Measurements from ENCODE around the gene CHKA.
A peak's percentile ranks its signal among the peaks of the same experiment; 100 is the strongest.

CHKA gene

GRCh38 chr11:68030318-68031143 is 90.7 kb downstream of the CHKA start, which contains the start of gene NDUFS8:
Gene NDUFS8, plus strand, starts transcription at chr11:68030681. Its CDS starts 1,471 bp downstream, at chr11:68032152.
- peak; percentile 99 for DNase-seq

DNA sequence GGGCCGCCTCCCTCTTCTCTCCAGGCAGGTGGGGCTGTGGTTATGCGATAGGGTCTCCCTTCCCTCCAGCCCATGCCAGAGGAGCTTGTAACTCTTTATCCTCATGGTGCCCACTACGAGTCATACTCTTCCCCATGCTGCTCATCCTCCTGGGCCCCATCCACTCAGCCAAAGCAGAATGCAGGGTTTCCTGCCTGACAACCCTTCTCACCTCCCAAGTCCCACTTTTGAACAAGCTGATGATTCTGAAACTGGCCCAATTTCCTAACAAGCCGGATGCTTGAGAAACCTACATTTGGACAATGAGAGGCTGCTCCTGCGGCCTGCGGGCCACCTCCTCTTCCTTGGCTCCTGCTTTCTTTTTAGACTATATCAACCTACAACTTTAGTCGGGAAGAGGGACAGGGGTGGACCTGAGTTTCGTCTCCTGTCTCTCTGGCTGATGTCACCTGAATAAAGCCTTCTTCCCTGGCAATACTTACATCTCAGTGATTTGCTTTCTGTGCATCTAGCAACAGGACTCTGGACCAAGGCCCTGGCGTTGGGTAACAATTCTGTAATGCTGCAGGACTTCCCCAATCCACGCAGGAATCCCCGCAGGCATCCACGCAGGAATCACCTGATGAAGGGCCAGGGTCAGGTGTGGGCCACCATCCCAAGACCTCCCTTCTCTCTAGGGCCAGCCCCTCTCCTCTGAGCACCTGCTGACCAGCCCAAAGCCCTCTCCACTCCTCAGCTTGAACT is 92.2 kb downstream of the CHKA start:
- DNase-seq = no peak

GRCh38 chr11:68027667-68028066 is 93.5 kb downstream of the CHKA start:
- DNase-seq = no peak

DNA sequence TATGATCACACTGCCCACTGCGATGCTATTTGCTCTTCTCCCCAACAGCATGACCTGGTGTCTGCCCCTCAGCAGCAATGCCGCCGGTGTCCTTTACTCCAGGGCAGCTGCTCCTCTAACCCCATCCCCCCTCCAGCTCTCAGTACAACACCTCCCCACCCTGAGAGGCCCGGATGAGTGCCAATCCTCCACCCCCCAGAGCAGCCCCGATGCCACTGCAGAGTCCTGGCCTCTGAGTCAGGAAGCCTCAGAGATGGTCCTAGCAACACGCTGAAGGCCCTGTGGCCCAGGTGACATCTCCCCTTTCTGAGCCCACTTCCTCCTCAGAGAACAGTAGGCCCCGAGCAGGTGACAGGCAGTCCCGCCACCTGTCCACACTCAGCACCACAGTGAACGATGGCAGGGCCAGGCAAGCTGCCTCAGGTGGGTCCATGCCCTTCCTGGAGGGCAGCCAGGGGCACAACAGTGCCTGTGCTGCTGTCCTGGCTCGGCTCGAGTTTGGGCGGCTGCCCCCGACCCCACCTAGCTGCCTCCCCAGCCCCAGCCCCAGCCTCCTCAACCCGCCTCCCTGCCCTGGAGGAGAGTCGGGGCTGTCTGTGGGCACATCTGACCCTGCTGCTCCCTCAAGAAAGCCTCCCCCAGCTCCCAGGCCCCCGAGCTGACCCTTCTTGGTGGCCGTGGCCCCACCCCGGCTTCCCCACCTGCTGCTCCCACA is 94.6 kb downstream of the CHKA start:
- DNase-seq = no peak

DNA sequence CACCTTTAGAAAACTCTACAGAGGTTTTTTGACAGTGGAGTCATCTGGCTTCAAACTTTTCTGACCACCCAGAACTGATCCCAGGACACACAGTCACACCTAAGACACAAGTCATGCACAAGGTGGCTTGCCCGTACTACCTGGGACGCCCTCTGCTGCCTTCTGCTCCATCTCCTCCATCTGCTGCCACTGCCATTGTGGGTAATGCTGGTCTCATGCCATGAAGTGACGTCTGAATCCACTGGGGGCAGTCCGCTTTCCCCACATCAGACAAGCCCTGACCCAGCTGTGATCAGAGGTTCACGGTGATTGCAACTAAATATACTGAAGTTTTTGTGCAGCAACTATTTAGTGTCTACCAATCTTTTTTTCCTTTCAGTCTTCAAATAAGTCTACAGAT is 96.1 kb downstream of the CHKA start:
- DNase-seq = no peak

- no peak for DNase-seq
These were observed 96.7 kb downstream of the CHKA start for GRCh38 chr11:68024508-68024907.

DNA sequence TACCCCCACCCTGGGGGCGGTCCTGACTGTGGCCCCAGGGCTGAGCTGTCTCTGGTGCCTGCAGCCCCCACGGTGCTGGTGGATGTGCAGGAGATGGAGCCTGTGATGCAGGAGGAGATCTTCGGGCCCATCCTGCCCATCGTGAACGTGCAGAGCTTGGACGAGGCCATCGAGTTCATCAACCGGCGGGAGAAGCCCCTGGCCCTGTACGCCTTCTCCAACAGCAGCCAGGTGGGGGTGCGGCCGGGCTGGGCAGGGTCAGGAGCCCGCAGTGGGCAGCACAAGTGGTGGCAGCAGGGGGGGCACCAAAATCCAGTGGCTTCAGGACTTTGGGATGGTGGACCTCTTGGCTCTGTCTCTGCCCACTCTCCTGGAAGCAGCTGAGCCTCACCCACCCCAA is 98.7 kb downstream of the CHKA start:
- no peak for DNase-seq

DNA sequence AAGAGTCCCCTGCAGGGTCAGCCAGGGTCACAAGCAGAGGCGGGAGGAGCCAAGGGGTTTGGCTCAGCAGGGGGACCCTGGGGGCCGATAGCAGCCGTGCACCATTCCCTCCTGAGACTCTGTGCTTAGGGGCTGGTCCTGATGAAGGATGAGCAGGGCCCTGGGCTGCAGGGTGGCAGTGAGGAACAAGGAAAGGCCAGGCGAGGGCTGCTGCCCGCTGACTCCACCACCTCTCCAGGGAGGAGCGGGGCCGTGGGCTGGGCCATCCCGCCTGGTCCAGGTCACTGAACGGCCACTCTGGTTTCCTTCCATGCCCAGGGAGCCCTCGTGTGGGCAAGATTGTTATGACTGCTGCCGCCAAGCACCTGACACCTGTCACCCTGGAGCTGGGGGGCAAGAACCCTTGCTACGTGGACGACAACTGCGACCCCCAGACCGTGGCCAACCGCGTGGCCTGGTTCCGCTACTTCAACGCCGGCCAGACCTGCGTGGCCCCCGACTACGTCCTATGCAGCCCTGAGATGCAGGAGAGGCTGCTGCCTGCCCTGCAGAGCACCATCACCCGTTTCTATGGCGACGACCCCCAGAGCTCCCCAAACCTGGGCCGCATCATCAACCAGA is 99.9 kb downstream of the CHKA start:
- no peak for DNase-seq

DNA sequence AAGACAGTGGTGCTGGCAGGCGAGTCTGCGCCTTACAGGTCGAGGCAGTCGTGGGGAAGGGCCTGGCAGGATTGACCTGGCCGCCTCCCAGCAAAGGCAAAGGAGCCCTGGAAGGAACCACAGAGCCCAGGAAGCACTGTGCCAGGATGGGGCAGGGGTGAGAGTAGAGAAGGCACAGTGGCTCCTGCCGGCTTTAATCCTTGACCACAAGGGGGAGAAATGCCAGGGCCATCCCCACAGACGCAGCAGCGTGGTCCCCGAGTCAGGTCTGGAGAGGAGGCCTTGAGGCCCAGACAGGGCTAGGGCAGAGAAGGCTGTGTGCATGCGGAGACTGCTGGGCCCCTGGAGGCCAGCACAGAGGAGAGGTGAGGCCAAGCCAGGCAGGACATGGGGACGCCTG is 100.6 kb downstream of the CHKA start:
- DNase-seq = no peak

GRCh38 chr11:68019486-68019885 is 101.7 kb downstream of the CHKA start:
- DNase-seq = no peak

GRCh38 chr11:68018730-68019190 is 102.4 kb downstream of the CHKA start:
- DNase-seq = no peak

DNA sequence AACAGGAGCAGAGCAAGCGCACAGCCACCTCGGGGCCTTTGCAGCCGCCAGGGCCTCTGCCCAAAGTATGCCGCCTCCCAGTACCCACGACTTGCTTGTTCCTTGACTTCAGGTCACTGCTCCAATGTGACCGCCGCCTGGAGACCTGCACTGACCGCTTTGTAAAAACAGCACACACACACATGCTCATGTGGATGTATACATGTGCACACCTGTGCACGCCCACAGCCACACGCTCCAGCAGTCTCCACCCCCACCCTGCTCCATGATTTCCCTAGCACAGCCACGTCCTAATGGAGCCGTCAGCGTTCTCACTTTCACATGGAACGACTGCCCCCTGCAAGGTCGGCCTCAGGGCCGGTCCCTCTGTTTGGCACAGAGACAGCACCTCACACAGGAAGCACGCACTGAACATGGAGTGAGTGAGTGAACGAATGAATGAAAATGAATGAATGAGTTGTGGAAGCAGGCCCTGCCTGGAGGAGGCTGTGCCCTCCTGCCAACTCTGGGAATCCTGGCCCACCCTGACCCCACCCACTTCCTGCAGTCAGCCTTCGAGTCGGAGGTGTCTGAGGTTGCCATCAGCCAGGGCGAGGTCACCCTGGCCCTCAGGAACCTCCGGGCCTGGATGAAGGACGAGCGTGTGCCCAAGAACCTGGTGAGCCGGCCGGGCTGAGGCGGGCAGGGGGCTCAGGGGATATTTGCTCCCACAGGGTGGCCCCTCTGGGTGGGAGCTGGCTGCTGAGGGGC is 103.0 kb downstream of the CHKA start:
- DNase-seq = no peak

GRCh38 chr11:68016904-68017817 is 104.0 kb downstream of the CHKA start:
- no peak for DNase-seq

GRCh38 chr11:68016161-68016903 is 104.9 kb downstream of the CHKA start:
- no peak for DNase-seq

DNA sequence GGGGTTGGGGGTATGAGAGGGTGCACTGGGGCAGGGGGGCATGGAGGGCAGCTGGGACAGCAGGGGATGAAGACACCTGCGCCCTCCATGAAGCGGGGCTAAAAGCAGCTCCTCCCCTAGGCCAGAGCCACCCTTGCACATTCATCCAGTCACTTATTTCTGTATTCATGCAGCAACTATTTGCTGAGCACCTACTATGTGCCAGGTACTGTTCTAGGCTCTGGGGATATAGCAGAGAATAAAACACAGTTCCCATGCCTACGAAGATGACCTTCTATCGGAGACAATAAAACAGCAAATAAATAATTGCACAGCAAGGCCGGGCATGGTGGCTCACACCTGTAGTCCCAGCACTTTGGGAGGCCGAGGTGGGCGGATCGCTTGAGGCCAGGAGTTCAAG is 105.7 kb downstream of the CHKA start:
- no peak for DNase-seq

GRCh38 chr11:68014947-68015447 is 106.2 kb downstream of the CHKA start:
- DNase-seq = no peak

- DNase-seq = peak; percentile 11
These were observed 106.8 kb downstream of the CHKA start for GRCh38 chr11:68014157-68014946.

DNA sequence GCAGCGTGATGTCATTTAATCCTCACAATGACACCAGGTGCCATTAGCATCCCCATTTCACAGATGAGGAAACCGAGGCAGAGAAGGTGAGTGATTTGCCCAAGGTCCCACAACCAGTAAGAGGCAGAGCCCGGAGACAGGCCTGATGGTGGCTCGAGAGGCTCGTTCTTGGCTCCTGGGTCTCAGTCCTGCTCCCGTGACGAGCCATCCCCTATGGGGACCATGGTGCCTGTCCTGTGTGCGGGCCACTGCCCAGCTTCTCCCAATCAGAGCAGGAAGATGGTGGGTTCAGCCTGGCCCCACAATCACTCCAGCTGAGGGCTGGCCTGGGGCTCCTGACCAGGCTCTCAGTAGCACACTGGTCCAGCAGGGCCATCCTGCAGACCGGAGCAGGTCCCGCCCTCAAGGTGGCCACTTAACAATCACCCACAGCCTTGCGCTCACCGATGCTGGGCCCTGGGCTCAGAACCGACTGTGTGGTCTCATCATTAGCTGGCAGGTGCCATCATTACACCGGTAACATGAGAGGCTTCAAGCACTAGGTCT is 107.5 kb downstream of the CHKA start:
- DNase-seq = no peak

Data from NCI-H2171 treated with DMSO at 0.1 percent for 48 hours (cell line).